Measurements from ENCODE around the gene TMSB10.

- TF ChIP-seq SATB2 (CRISPR knock-in tag; IDR thresholded peaks at IDR 0.05) (no peak), EP300 (IDR thresholded peaks at IDR 0.05; ENCODE audit: low read depth in 2 of 2, low read length in 2 of 2) (no peak), EP300 (CRISPR knock-in tag; IDR thresholded peaks at IDR 0.05; ENCODE audit: borderline replicate concordance) (no peak)
Measured at GRCh38 chr2:84918430-84918829, 13.0 kb downstream of the TMSB10 start.

All from HepG2 (cell line).